ENCODE measurements around the gene MARF1.
"Not testable (repeated sequence)": the region's sequence is repeated elsewhere in the genome, so short reads cannot be mapped to it uniquely, and the experiment has no call there.

Gene MARF1

DNA sequence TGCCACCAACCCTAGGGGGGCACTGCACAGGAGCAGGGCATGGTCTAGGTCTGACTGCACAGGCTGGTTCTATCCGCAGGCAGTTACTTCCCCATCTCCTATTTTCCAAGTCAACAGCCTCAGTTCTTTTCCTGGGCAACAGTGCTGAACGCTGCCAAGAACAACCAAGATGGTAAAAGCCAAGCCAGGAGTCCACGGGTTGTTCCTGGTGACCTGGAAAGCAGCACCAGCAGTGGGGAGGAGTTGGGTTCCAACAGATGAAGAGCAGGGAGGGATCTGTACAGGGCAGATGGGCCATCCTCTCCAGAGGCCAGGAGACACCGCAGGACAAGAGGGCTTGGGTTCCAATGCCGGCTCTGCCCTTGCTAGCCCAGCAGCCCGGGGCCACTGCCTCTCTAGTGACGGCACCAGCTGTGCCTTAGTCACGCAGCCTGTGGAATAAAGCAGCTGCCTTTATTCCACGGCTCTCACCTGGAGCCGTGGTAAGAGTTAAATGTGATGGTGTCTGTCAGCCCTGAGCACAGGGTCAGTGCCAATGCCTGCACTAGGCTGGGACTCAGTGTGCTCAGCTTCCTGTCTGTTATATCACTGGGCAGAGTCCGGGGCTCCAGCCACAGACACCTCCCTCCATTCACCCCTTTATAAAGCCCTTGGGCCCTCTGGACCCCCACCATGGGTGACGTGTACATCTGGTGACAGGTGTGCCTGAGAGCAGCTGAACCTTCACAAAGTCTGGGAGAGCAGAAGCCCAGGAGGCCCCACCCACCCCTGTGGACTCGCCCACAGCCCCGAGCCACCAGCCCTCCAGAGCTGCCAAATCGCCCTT is 44.9 kb downstream of the MARF1 start:
- no peak for DNase-seq

DNA sequence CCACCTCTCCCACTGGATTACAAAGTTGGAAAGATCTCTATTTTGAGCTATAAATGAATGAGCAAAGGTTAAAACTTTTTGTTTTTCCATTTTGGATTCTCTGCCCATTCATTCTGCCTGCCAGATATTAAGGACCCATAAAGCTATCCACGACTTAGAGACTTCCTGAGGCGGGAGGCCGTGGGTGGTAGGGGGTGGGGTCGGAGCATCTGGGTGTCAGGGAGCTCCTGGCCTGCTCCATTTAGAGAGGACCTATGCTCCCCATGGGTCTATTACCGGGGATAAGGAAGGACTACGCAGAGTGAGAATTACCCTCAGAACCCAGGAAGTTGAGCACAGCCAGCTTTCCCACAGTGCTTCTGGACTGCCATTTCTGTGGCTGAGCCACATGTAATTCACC is 45.8 kb downstream of the MARF1 start:
- DNase-seq, result no peak

DNA sequence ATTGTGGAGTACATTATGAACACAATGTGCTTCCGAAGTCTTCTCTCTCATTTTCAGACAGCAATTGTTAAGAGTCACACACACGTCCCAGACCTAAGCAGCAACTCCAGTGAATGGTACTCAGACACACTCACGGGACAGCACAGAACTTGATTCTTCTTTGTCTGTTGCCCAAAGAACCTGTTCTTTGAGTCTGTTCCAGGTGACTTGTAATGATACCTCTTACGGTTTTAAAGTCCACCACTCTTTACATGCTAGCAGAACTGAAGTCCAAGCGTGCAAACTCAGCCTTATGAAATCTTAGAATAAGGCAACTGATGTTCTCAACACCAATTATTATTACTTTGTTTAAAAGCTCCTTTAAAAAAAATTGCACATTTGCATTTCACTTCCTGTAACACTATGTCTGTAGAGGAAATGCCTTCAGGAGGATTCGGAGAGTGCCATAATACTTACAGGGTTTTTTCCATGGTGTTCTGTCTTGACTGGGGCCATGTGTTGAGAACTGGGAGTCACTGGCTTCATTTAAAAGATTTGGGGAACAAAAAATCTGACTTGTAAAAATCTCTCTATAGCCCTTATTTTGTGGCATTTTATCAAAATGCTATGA is 48.1 kb downstream of the MARF1 start:
- DNase-seq, result peak; percentile 31

DNA sequence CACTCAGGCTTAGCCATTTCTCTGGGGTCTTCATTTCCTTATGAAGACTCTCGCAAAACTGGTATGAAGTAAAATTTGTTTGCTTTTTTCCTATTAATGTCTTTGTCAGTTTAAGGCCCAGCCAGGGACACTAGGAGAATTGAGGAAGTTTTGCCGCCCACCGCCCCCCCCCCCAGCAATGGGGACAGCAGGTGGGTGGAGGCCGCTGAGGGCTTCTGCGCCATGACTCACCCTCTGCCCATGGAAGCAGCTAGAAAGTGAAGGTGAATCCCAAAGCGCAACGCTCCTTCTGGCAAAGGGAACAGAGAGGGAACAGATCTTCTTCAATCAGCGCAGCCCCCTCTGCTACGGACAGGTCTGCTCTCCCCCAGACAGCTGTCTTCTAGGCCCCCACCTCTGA is 49.7 kb downstream of the MARF1 start:
- no peak for DNase-seq

DNA sequence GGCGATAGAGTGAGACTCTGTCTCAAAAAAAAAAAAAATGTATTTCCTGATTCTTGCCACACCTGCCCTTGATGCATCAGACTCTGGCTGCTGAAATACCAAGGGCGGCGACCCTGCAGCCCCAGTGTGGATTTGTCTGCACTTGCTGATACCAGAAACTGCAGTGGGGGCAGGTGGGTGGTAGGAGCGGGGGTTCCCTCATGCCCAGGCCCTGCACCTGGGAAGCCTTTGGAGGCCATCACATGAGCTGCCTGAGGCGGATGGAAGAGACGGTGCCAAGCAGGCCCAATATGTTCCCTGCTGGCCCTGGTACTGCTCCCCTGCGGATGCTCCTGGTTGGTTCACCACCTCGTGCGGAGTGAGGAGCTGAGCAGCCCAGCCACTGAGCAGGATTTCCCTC is 50.6 kb downstream of the MARF1 start:
- no peak for DNase-seq

DNA sequence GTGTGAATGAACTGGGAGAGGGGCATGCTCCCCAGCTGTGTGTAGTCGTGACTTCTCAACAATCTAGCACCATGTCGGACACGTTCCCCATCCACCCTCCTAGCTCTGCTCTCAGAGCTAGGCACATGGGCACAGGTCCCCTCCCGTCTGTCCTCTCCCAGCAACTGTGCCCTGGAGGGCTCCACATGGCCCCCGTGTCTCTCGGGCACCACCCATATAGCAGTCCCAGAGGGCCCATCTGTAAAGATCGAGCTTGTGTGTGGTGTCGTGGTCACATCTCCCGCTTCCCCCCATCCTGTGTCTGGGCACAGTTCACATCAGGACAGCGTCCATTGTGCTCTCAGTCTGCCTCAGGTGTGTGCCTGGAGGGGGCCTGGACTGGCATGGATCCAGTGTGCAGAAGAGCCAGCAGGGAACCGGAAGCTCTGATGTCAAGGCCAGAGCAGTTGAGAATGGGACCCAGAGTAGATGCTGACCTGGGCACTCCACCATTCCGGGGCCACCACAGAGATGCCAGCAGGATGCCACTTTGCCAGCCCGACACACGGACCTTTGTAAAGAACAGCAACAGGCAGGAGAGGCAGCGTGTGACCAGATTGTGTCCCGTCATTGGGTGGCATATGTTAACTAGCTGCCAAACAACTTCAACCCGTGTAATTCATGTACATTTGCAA is 55.7 kb downstream of the MARF1 start:
- no peak for DNase-seq

DNA sequence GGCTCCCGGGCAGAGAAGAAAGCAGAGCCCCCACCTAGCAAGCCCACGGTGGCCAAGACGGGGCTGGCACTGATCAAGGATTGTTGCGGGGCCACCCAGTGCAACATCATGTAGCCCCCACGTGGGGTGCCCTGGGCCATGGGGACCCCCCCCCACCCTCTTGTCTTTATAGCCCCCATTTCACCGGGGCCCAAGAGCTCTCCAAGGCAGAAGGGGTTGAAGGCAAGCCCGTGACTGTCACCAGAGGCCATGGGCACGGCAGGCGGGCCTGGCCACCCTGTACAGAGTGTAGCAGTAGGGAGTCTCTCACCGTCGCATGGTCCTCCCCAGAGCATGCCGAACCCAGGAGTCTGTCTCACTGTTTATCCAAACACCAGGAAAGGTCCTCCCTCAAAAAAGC is 56.2 kb downstream of the MARF1 start:
- no peak for DNase-seq

DNA sequence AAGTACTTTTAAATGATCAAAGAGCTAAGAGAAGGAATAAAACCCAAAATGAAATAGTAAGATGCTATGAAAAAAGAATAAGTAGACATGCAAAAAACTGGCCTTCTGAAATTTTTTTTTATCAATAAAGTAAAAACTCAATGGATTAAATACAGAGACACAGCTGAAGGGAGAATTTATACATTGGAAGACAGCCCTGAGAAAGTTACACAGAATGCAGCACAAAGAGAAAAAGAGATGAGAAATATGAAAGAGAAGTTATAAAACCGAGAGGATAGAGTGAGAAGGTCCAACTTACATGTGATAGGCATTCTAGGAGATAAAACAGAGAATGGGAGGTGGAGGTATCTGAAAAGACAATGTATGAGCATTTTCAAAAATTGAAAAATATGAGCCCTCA is 57.0 kb downstream of the MARF1 start:
- DNase-seq, result no peak

DNA sequence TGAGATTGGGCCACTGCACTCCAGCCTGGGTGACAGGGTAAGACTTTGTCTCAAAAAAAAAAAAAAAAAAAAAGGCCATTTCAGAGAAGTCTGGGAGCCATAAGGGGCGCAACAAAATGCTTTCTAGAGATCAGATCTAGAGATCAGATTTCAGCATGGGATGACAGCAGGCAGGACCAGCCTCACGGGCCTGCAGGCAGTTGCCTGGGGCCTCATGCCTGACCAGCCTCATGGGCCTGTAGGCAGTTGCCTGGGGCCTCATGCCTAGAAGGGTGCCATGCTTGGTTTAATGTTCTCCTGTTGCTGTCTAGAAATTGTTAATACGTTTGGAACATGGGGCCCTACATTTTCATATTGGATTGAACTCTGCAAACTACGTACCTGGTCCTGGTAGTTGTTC is 59.4 kb downstream of the MARF1 start:
- no peak for DNase-seq

DNA sequence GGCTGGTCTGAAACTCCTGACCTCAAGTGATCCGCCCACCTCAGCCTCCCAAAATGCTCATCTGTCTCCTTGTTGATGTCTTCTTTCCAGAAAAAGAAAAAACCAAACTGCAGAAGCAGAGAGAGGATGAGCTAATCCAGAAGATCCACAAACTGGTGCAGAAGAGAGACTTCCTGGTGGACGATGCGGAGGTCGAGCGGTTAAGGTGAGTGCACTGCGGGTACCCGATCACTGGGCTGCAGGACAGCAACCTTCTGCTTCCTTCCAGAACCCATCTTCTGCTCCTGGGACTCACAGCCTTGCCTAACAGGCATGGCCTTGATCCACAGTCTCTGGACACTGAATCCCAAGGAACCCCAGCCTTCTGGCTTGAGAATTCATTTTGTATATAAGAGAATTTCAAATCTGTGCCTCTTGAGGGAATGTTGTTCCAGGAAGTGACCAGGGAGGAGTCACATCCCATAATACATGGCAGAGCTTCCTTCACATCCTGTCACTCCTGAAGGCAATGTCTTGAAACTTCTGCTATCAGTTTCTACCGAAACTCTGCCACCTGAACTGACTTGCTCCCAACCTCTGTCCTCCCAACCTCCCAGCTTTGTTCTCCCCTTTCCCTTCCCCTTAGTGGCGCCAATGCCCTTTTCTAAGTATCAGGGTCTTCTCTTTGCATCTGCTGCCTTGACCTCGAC is 61.7 kb downstream of the MARF1 start:
- DNase-seq, result no peak

DNA sequence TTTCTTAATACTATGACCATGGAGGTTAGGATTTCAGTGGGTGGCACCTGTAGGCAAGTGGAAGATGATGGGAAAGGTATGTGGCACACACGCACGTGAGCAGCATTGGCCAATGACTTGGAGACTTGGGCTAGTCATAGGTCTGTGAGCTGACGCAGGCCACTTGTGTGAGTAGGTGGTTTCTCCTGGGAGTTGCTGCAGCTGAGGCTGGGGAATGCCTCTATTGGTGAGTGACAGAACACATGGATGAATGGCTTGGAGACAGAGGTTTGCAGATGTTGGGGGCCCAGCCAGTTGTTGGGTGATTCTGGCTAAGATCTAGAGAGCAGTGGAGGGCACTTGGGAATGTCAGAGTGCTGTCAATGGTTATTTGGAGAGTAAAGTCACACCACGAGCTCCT is 64.1 kb downstream of the MARF1 start:
- no peak for DNase-seq

DNA sequence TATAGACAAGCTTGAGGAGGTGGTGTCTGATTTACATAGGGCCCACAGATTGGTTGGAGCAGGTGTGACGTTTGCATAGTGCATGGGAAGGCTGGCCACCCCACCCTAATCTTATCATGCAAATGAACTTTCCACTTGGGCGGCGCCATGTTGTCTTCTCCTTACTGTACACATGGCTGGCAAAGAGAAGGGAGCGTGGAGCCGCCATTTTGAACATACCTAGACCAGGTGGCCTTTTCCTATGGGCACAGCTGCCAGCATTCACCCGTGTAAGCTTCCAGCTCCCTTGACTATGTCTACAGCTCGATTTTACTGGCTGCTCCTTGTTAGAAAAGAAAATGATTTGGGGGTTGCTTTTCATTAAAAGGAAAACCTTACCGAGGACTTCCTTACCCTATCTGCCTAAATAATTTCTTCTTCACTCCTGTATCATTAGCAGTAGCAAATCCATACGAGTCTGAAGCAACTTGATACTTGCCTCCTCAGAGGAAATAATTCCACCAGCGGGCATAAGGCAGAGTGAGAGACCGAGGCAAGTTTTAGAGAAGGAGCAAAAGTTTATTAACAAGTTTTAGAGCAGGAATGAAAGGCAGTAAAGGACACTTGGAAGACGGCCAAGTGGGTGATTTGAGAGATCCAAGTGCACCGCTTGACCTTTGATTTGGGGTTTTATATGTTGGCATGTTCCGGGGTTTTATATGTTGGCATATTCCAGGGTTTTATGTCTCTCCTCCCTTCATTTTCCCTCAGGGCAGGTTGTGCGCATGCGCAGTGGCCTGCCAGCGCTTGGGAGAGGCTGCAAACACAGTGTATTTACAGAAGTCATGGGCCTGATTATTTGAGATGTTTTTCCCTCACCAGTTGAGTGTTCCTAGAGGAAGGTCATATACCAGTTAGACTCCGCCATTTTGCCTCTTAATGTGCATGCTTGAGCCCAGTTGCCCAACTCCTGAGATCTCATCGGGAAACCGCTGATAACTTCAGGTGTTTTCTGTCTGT is 65.7 kb downstream of the MARF1 start:
- no peak for DNase-seq

DNA sequence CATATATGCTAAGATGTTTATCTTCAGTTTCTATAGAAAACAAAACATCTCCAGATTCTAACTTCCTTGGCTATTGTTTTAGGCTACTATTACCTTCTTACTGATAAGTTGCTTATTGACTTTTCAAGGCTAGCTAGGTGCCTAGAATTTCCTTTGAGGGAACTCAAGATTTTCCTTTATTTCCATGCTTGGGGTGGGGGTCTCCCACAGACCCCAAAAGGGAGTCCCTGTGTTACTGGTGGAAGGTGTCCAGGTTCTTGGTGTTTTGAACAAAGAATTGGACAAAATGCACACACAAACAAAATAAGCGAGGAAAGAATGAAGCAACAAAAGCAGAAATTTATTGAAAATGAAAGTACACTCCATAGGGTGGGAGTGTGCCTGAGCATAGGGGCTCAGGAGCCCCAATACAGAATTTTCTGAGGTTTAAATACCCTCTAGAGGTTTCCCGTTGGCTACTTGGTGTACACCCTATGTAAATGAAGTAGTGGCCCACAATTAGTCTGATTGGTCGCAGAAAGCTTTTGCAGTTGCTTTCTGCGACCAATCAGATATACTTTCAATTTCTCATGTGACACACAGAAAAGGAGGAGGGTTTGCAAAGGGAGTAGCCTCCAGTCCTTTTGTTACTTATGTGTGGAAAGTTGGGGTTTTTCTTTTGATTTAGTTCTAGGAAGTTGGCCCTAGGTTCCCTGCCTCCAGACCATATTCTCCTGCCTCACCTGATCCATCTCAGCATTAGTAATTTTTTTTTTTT is 67.5 kb downstream of the MARF1 start:
- no peak for DNase-seq

DNA sequence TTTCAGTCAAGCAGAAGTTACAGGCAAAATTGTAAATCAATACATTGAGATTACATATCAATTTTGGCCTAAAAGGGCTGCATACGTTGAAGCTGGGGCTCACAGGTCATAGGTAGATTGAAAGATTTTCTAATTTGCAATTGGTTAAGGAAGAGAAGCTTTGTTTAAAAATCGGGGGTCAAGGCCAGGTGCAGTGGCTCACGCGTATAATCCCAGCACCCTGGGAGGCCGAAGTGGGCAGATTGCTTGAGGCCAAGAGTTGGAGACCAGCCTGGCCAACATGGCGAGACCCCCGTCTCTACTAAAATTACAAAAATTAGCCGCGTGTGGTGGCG is 68.4 kb downstream of the MARF1 start:
- DNase-seq, result no peak

DNA sequence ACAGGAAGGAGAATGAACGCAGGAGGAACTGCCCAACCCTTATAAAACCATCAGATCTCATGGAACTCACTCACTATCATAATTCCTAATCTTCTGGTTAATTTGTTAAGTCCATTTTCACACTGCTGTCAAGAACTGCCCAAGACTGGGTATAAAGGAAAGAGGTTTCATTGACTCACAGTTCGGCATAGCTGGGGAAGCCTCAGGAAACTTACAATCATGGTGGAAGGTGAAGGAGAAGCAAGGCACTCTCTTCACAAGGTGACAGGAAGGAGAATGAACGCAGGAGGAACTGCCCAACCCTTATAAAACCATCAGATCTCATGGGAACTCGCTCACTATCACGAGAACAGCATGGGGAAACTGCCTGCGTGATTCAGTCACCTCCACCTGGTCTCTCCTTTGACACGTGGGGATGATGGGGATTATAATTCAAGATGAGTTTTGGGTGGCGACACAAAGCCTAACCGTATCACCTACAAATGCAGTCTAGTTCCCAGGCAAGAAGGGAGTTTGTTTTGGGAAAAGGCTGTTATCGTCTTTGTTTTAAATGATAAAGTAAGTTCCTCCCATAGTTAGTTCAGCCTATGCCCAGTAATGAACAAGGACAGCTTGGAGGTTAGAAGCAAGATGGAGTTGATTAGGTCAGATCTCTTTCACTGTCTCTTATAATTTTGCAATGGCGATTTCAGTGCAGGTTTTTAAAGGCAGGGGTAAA is 68.9 kb downstream of the MARF1 start:
- DNase-seq, result not testable (repeated sequence)

DNA sequence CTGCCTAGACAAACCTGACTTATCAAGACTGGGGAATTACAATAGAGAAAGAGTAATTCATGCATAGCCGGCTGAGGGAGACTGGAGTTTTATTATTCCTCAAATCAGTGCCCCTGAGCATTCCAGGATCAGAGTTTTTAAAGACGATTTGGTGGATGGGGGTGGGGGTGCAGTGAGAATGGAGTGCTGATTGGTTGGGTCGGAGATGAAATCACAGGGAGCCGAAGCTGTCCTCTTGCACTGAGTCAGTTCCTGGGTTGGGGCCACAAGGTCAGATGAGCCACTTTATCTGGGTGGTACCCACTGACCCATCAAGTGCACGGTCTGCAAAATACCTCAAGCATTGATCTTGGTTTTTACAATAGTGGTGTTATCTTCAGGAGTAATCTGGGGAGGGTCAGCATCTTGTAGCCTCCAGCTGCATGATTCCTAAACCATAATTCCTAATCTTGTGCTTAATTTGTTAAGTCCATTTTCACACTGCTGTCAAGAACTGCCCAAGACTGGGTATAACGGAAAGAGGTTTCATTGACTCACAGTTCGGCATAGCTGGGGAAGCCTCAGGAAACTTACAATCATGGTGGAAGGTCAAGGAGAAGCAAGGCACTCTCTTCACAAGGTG is 69.6 kb downstream of the MARF1 start:
- DNase-seq, result no peak

DNA sequence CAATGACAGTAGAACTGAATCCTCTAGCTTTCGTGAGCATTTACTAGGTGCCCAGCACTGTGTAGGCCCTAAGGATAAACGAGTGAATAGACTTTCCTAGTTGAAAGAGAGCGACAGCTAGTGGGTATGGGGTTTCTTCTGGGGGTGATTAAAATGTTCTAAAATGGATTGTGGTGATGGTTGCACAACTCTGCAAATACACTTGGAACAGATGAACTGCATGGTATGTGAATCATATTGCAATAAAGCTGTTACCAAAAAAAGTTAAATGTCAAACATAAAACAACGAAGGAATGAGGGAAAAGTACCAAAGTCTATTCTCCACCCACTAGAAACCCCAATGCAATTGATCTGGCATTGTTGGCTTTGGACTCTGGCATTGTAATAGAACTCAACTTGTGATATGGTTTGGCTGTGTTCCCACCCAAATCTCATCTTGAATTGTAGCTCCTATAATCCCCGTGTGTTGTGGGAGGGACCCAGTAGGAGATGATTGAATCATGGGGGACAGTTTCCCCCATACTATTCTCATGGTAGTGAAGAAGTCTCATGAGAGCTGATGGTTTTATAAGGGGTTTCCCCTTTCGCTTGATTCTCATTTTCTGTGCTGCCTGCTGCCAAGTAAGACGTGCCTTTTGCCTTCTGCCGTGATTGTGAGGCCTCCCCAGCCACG is 70.5 kb downstream of the MARF1 start:
- DNase-seq, result no peak

DNA sequence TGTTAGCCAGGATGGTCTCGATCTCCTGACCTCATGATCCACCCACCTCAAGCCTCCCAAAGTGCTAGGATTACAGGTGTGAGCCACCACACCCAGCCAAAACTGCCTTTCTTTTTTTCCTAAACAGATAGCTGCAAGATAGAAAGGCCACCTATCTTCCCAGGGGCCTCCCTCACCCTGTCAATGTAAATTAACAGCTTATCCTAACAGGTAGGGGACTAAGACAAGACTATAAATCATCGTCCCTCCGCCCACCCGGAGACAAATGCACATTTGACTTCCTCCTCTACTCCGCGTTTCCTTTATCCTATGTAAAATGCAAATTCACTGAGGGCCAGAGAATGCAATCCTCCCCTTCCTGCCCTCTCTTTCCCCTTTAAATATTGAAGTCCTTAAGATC is 71.4 kb downstream of the MARF1 start:
- DNase-seq, result no peak

DNA sequence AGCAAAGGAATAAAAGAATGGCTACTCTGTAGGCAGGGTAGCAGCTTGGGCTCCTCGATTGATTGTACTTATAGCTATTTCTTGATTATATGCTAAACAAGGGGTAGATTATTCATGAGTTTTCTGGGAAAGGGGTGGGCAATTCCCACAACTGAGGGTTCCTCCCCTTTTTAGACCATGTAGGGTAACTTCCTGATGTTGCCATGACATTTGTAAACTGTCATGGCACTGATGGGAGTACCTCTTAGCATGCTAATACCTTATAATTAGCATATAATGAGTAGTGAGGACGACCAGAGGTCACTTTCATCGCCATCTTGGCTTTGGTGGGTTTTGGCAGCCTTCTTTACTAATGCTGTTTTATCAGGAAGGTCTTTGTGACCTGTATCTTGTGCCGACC is 72.3 kb downstream of the MARF1 start:
- DNase-seq, result not testable (repeated sequence)

DNA sequence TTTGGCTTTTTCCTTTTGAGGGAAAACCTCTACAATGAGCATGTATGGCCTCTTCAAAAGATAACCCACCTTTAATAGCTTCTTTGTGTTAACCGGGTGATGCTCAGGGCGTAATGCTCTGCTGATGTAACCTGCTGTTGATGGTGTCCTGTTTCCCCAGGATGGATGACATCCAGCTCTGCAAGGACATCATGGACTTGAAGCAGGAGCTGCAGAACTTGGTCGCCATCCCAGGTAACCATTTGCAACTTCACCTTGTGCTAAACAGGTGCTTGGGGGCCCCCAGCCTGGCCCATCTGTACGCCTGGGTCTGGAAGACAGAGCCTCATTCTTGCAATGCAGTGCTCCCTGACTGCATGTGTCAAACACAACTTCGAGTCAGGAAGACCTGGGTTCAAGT is 75.1 kb downstream of the MARF1 start:
- no peak for DNase-seq

All from DMS79 treated with DMSO at 0.1 percent for 48 hours (cell line).